HepG2 (cell line): ENCODE measurements around the gene INTU. TPM values are rescaled to one million over a fixed set of nuclear protein-coding genes. Genes with fewer than 3 reads are reported as not detected.
A peak's percentile ranks its signal among the peaks of the same experiment; 100 is the strongest.

Source experiments
- ATAC-seq: fragments of 200-7000 bp; cut with Tn5 transposase; 3 replicates; pipeline ENCODE4 v1.9.1; 2020; ENCODE audit warnings: mild to moderate bottlenecking, moderate library complexity
- BruUV-seq: library from RNA; stranded (reverse); fragments of 400-500 nt; replicated peaks from 2 replicates; lab custom pipeline; 2021; lab: Mats Ljungman, UMichigan
- CTCF ChIA-PET: fragments of 300-600 bp; formaldehyde crosslinking; extraction: SDS; loops from one replicate; lab custom pipeline; 2021; ENCODE audit warnings: low total read pairs, inconsistent platforms, low intra/inter-chr PET ratio; lab: Yijun Ruan, JAX
- POLR2A ChIA-PET: fragments of 350-600 bp; sonication (Branson Sonifier 250); formaldehyde crosslinking; loops from one replicate; lab custom pipeline; 2020; ENCODE audit warnings: antibody characterized with exemption, inconsistent platforms; lab: Yijun Ruan, JAX
- DNase-seq: peaks from one replicate; pipeline ENCODE4 v3.0.0-alpha.2; 2015; ENCODE audit warnings: low spot score
- FAIRE-seq: peaks from 3 replicates; lab custom pipeline; 2011; peaks lifted over from hg19 to GRCh38; lab: Jason Lieb, UNC
- H2AFZ ChIP-seq: one replicate; pipeline ENCODE4 v1.6.1; 2011; ENCODE audit warnings: low read length, inconsistent platforms
- H3K27ac ChIP-seq: fragments of 300-600 bp; 3 replicates; pipeline ENCODE4 v1.8.0; 2011; ENCODE audit warnings: mixed run types, mild to moderate bottlenecking, mixed read lengths, low read length, inconsistent platforms; ENCODE audit not compliant: insufficient read depth; ENCODE audit errors: extremely low read length
- H3K27me3 ChIP-seq, 2 experiments: fragments of 200-600 bp in 1 of 2; 2 replicates in 1 of 2; 3 replicates in 1 of 2; pipeline versions ENCODE4 v1.6.0 to v1.8.0; 2011; ENCODE audit warnings: low read length in 2 of 2, mild to moderate bottlenecking in 2 of 2, moderate library complexity in 2 of 2, inconsistent platforms in 1 of 2; ENCODE audit not compliant: insufficient read depth in 2 of 2, control insufficient read depth in 1 of 2
- H3K36me3 ChIP-seq, 2 experiments: fragments of 200-600 bp in 1 of 2; replicated peaks in 1 of 2; 2 replicates in 1 of 2; 3 replicates in 1 of 2; pipeline versions ENCODE4 v1.5.1 to v1.8.0; 2011; ENCODE audit warnings: low read length in 2 of 2, inconsistent platforms in 1 of 2; ENCODE audit not compliant: insufficient read depth in 2 of 2, control insufficient read depth in 1 of 2
- H3K4me1 ChIP-seq: 2 replicates; pipeline ENCODE4 v1.5.1; 2012; ENCODE audit warnings: low read length, inconsistent platforms; ENCODE audit not compliant: insufficient read depth
- H3K4me2 ChIP-seq: 2 replicates; pipeline ENCODE4 v1.6.0; 2011; ENCODE audit warnings: low read depth, low read length, inconsistent platforms
- H3K4me3 ChIP-seq, 3 experiments: fragments of 200-600 bp in 1 of 3; sonication (generic), shearing (Covaris generic) in 1 of 3; replicated peaks in 1 of 3; 2 replicates each; pipeline ENCODE4 v1.5.1; 2011 to 2016; ENCODE audit warnings: low read length in 3 of 3, inconsistent platforms in 2 of 3, low read depth in 2 of 3, mild to moderate bottlenecking in 2 of 3, control low read depth in 1 of 3, mixed read lengths in 1 of 3; ENCODE audit not compliant: insufficient read depth in 1 of 3
- H3K79me2 ChIP-seq: one replicate; pipeline ENCODE4 v1.6.1; 2011; ENCODE audit warnings: low read length, inconsistent platforms; ENCODE audit not compliant: insufficient read depth
- H3K9ac ChIP-seq: 2 replicates; pipeline ENCODE4 v1.6.0; 2011; ENCODE audit warnings: mild to moderate bottlenecking, low read depth, low read length, inconsistent platforms; ENCODE audit not compliant: insufficient read depth
- H3K9me3 ChIP-seq: 2 replicates; pipeline ENCODE4 v1.5.1; 2012; ENCODE audit warnings: mild to moderate bottlenecking, low read length
- H4K20me1 ChIP-seq: 2 replicates; pipeline ENCODE4 v1.6.0; 2011; ENCODE audit warnings: inconsistent platforms, mild to moderate bottlenecking, low read length, moderate library complexity; ENCODE audit not compliant: insufficient read depth
- ETV5 ChIP-seq: IDR thresholded peaks from 2 replicates; pipeline ENCODE4 v1.6.1; 2018; ENCODE audit warnings: missing biosample characterization, missing genetic modification reagents, inconsistent platforms, borderline replicate concordance
- FOXA1 ChIP-seq, 2 experiments: fragments of 450-650 bp in 1 of 2; sonication (generic) in 1 of 2; formaldehyde crosslinking in 1 of 2; IDR thresholded peaks; 2 replicates each; pipeline versions ENCODE4 v1.4.0 to v1.6.1; 2016 to 2020; ENCODE audit warnings: missing genetic modification reagents in 1 of 2
- TRIM24 ChIP-seq: sonication (generic); formaldehyde crosslinking; IDR thresholded peaks from 2 replicates; pipeline ENCODE4 v1.8.0; 2022; ENCODE audit warnings: mild to moderate bottlenecking, missing genetic modification reagents
- ZBTB40 ChIP-seq, 2 experiments: fragments of 450-650 bp in 1 of 2; sonication (generic) in 1 of 2; formaldehyde crosslinking in 1 of 2; IDR thresholded peaks; 2 replicates each; pipeline versions ENCODE4 v1.6.1 to v1.8.0; 2016 to 2022; ENCODE audit warnings: antibody characterized with exemption in 1 of 2, mild to moderate bottlenecking in 1 of 2, missing genetic modification reagents in 1 of 2
- ZMAT3 ChIP-seq: sonication (generic); formaldehyde crosslinking; conservative IDR thresholded peaks from 2 replicates; pipeline ENCODE4 v1.7.0; 2021; ENCODE audit warnings: missing genetic modification reagents
- ZNF160 ChIP-seq: sonication (generic); formaldehyde crosslinking; IDR thresholded peaks from 2 replicates; pipeline ENCODE4 v1.8.0; 2022; ENCODE audit warnings: mild to moderate bottlenecking, inconsistent platforms, missing genetic modification reagents
- ZNF766 ChIP-seq: sonication (generic); formaldehyde crosslinking; IDR thresholded peaks from 2 replicates; pipeline ENCODE4 v1.5.0; 2020; ENCODE audit warnings: missing genetic modification reagents, borderline replicate concordance
- WGBS: methylation state at CpG from one replicate; pipeline ENCODE4 v1.1.6; 2017; ENCODE audit warnings: low lambda C conversion rate; 5-methylcytosine and 5-hydroxymethylcytosine counted together
- in situ Hi-C: cut with HindIII; loops from 2 replicates; pipeline ENCODE4 v1.10.0; 2017; ENCODE audit warnings: low pct_unique_long_range_greater_than_20kb; ENCODE audit not compliant: extremely low pct_ligation_motif_present
- intact Hi-C: fragments of 100-400 bp; cut with micrococcal nuclease; formaldehyde crosslinking; loops from one replicate; pipeline ENCODE4 v1.10.0; 2022; ENCODE audit not compliant: unreplicated experiment
- polyA plus RNA-seq, 8 experiments: library from polyadenylated mRNA; depleted of rRNA in 3 of 8; stranded (reverse) in 7 of 8; unstranded in 1 of 8; fragments of >200 nt; fragmentation: Illumina TruSeq in 4 of 8; extraction: Trizol in 4 of 8; gene quantifications; 2 replicates each; pipeline versions ENCODE4 v1.2.1 to v1.2.3, GENCODE V29; 2011 to 2016; ENCODE audit warnings: low read depth in 4 of 8, missing spikeins in 1 of 8, mixed read lengths in 1 of 8; ENCODE audit not compliant: insufficient read depth in 1 of 8
- total RNA-seq, 5 experiments: library from RNA; depleted of rRNA; stranded (reverse); fragments of >200 nt; fragmentation: Illumina TruSeq; extraction: Trizol; gene quantifications; 2 replicates each; pipeline ENCODE4 v1.2.3, GENCODE V29; 2016; ENCODE audit warnings: low read depth in 1 of 5

INTU gene
- total and polyA plus RNA-seq, 2 of the 13 experiments (the other 11 are each of a cell fraction or from before 2014, with no cell fraction given), result 5.3 to 6.2 TPM

DNA sequence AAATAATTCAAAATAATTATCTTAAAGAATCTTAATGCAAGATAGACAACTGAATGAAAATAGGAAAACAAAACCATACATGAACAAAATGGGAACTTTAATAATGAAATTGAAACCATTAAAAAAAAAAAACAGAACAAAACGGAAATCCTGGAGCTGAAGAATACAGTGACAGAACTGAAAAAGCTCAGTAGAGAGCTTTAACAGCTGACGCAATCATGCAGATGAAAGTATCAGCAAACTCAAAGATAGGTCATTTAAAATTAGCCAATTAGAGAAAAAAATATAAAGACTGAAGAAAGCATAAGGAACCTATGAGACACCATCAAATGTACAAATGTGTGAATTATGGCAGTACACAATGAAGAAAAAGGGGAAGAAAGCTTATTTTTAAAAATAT lies 116.2 kb downstream of the INTU start:
- Histone ChIP-seq H4K20me1 (no peaks in the 10 kb centered on the region), H3K36me3 (no peaks in the 10 kb centered on the region), H3K27me3 (no peaks in the 10 kb centered on the region), H3K27ac (no peak overlapping the region), H3K79me2 (no peaks in the 10 kb centered on the region), H2AFZ (no peak overlapping the region)
- POLR2A ChIA-PET, result no interaction called here
- BruUV-seq, result no TSS peak
- ATAC-seq (no peak), FAIRE-seq (no peak)
- 53% methylated on average over 2 of the region's 2 CpGs for WGBS
- peak; percentile 100 for TF ChIP-seq ZNF160
- TF ChIP-seq ZNF766, result no peak
- TF ChIP-seq, all 625 proteins: peak for 1
- CTCF ChIA-PET, result no interaction called here
- Histone ChIP-seq H3K4me2 (no peak overlapping the region), H3K4me1 (no peaks in the 10 kb centered on the region), H3K9me3 (peaks cover 20% of the 10 kb centered on the region), H3K4me3 (no peak overlapping the region), H3K9ac (no peak overlapping the region)
- in situ Hi-C loops (no loop called here), intact Hi-C loops (no loop called here)
- DNase-seq, result no peak

DNA sequence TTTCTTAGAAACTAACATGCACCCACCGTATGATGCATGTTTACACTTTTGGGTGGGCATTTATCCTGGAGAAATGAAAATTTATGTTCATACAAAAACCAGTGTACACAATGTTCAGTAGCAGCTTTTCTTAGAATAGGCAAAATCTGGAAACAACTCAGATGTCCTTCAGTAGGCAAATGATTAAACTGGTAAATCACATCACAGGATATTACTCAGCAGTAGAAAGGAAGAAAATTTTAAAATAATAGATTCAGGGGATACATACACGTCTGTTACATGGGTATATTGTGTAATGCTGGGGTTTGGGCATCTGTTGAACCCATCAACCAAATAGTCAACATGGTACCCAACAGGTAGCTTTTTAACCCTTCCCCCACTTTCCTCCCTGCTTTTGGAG lies 124.1 kb downstream of the INTU start:
- ChIA-PET CTCF (no interaction called here), POLR2A (no interaction called here)
- no peak overlapping the region for H3K4me3 ChIP-seq
- no peak overlapping the region for H3K27ac ChIP-seq
- H4K20me1 ChIP-seq, result no peaks in the 10 kb centered on the region
- no TSS peak for BruUV-seq
- intact Hi-C loops, result no loop called here
- H3K36me3 ChIP-seq, result no peaks in the 10 kb centered on the region
- in situ Hi-C loops, result no loop called here
- DNase-seq, result no peak
- no peaks in the 10 kb centered on the region for H3K79me2 ChIP-seq
- H3K9me3 ChIP-seq, result peaks cover 3% of the 10 kb centered on the region; the same call in 1 of the 2 replicates
- 44% methylated on average over 2 of the region's 2 CpGs for WGBS
- no peak overlapping the region for H3K9ac ChIP-seq
- H3K27me3 ChIP-seq, result no peaks in the 10 kb centered on the region
- H2AFZ ChIP-seq, result no peak overlapping the region
- peaks cover 7% of the 10 kb centered on the region; the same call in 1 of the 2 replicates for H3K4me1 ChIP-seq
- no peak for FAIRE-seq
- H3K4me2 ChIP-seq, result no peak overlapping the region
- no peak for ATAC-seq
- TF ChIP-seq ZBTB40 (IDR thresholded peaks at IDR 0.05) (no peak), ZBTB40 (CRISPR knock-in tag; IDR thresholded peaks at IDR 0.05) (no peak), ETV5 (CRISPR knock-in tag) (no peak), ZMAT3 (CRISPR knock-in tag) (no peak), FOXA1 (IDR thresholded peaks at IDR 0.05) (no peak), FOXA1 (CRISPR knock-in tag; IDR thresholded peaks at IDR 0.05) (no peak), TRIM24 (no peak)
